ENCODE results near the gene KCTD13.
A peak's percentile ranks its signal among the peaks of the same experiment; 100 is the strongest.
"Not testable (repeated sequence)": the region's sequence is repeated elsewhere in the genome, so short reads cannot be mapped to it uniquely, and the experiment has no call there.

The KCTD13 gene

GRCh38 chr16:29877266-29877961 lies 48.6 kb downstream of the KCTD13 start:
- DNase-seq = no peak

DNA sequence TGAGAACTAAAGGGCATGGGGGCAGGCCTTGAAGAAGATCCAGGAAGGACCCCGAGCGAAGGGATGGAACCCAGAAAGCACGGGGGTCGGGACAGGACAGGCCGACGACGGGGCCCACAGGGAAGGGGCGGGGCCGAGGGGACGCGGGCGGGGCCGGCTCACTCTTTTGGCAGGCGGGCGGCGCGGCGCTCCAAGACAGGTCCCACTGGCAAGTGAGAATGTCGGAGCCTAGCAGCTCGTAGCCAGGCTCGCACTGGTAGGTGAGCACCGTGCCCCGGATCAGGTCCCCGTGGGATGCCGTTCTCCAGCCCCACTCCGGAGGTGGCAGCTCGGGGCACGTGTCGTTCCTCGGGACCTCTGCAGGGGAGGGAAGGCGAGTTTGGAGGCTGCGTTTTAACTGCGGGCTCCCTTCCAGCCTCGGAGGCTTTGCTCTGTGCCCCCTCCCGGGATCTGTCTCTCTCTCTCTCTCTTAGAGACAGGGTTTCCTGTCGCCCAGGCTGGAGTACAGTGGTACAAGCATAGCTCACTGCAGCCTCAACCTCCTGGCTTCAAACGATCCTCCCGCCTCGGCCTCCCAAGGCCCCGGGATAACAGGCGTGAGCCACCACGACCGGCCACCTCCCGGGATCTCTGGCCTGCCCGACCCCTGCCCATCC lies 49.3 kb downstream of the KCTD13 start:
- peak; percentile 30 for DNase-seq

GRCh38 chr16:29876217-29876593 lies 49.8 kb downstream of the KCTD13 start:
- DNase-seq = no peak

GRCh38 chr16:29875206-29875605 lies 50.8 kb downstream of the KCTD13 start:
- no peak for DNase-seq

GRCh38 chr16:29873319-29873718 lies 52.7 kb downstream of the KCTD13 start:
- no peak for DNase-seq

- no peak for DNase-seq
These were observed 54.0 kb downstream of the KCTD13 start for GRCh38 chr16:29871822-29872546.

DNA sequence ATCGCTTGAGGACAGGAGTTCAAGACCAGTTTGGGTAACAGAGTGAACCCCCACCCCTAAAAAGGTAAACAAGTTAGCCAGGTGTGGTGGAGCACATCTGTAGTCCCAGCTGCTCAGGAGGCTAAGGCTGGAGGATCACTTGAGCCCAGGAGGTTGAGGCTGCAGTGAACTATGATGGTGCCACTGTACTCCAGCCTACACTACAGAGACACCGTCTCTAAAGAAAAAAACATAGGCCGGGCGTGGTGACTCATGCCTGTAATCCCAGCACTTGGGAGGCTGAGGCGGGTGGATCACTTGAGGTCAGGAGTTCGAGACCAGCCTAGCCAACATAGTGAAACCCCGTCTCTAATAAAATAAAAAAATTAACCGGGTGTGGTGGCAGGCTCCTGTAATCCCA lies 57.0 kb downstream of the KCTD13 start:
- DNase-seq = not testable (repeated sequence)

DNA sequence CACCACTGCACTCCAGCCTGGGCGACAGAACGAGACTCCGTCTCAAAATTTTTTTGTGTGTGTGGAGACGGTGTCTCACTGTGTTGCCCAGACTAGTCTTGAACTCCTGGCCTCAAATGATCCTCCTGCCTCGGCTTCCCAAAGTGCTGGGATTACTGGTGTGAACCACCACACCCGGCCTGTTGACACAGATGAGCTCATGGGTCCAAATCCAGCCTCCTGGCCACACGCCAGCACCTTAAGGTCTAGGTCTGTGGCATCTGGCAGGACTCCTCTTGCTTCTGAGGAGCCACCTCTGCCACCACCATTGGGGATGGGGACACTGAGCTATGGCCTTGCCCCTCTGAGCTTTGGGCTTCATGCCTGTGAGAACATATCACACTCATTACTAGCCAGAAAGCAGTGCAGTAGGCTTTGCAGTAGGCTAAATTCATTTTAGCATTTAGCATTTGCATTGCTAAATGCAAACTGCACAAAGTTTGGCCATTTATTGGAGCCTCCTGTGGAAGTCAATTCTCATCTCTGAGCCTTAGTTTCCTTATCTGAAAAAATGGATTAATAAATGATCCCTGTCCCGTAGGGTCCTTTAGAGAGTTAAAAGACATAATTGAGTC lies 57.5 kb downstream of the KCTD13 start:
- DNase-seq = no peak

GRCh38 chr16:29864205-29864604 lies 61.8 kb downstream of the KCTD13 start:
- no peak for DNase-seq

- DNase-seq = no peak
These were observed 62.4 kb downstream of the KCTD13 start for GRCh38 chr16:29863669-29863984.

DNA sequence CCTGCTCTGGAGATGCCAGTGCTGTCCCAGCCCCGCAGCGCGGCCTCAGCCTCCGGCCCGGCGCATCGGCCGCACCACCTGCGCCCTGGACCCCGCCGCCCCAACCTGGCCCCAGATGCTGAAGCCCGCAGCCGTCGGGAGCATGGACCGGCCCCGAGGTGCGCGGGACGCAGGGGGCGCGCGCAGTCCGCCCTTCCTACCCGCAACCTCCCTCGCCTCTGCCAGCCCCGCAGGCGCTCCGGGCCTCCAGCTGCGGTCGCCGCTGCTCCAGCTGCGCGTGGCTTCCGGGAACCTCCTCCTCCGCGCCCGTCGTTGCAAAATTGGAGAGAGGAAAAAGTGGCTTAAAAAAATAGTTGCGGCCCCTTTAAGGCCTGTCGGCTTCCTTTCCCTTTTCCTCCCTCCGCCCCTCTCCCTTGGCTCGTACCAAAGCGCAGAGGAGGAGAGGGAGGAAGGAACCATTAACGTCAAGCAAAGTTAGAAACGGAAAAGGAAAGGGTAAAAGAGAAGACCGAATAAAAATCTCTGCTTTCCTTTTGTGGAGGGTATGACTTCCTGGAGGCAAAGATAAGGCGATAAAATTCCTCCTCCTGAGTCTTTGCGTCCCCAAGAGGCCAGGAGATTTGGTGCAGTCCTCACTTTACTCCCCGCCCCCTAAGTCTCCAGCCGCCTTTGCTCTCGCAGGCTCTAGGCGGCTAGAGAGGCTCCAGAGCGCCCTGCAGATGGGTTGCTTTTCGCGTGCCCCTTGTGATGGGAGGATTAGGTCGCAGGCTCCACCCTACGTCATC lies 63.0 kb downstream of the KCTD13 start, which contains the start of gene CDIPT:
CDIPT (minus strand) TSS at position 343 of the 785 bp plus-strand sequence. CDS start 369 bp downstream, outside the sequence.
- DNase-seq = peak; percentile 94

DNA sequence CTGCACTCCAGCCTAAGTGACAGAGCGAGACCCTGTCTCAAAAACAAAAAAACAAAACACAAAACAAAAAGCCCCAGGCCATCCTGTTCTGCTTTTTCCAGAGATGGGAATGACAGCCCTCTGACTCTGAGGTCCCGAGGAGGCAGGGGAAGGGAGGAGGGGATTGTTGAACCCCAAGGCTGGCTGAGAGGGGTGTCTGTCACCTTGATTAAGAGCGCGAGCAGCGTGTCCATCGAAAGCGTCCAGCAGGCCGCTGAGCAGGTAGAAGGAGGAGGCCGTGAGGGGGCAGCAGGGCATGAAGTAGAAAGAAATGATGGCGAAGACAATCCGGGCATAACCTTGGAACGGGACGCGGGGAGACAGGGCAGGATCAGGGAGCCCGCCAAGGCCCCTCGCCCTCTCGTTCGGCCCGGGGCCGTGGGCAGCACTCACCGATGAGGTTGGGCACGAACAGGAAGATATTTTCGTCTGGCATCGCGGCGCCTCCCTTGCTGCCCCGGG lies 63.6 kb downstream of the KCTD13 start:
- DNase-seq = no peak

DNA sequence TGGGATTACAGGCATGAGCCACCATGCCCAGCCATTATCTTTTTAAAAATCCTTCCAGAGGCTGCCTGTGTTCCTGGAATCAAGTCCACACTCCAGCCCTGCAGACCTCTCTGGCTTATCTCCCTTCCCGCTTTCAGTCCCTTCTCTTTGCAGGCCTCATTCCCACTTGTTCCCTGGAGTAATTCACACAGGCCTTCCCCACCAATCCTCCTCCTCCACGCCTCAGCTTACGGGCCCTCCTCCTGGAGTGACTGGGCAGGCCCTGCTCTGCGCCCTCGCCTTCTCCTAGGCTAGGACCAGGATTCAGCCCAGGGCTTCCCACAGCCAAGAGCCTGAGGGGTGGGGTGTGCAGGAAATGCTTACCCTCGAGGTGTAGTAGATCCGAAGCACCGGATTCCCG lies 65.8 kb downstream of the KCTD13 start:
- DNase-seq = no peak

DNA sequence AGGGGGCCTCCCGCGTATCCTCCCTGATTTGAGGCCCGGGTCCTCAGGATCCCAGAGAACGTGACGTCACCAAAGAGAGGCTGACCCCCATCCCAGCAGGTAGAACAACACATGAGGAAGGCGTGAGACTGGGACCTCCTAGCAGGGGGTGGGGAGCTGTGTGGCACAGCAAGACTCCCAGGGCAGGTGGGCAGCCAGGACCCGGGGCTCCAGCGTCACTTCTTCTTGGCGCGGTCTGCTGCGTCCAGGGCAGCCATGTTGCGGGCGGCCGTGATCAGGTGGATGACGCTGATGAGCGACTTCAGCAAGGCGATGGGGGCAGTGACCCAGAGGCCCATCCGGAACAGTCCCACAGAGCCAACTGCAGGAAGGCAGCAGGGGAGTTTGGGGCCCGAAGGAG lies 67.1 kb downstream of the KCTD13 start:
- no peak for DNase-seq

DNA sequence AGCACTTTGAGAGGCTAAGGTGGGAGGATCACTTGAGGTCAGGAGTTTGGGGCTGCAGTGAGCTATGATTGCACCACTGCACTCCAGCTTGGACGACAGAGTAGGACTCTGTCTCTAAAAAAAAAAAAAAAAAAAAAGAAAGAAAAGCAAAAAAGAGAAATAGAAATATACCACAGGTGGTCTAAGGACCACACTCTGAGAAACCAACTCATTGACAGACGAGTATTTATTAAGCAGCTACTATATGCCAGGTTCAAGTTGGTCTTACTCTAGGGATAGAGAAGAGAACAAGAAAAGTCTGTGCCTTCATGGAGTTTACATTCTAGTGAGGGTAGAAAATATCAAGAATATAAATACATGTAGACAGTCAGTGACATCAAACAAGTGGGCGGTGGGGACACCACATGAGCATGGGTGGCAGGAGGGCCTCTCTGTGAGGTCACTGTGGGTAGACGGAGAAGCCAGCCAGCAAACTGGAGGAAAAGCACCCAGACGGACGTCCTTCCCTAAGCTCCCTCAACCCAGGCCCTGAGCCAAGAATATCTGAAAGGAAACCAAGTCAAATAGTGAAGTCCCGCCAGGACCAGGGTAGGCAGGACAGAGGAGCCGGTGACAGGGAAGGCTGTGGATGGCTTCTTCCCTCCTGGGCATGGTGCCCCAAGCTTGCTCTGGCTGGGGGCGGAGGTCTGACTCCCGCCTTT lies 67.7 kb downstream of the KCTD13 start:
- no peak for DNase-seq

DNA sequence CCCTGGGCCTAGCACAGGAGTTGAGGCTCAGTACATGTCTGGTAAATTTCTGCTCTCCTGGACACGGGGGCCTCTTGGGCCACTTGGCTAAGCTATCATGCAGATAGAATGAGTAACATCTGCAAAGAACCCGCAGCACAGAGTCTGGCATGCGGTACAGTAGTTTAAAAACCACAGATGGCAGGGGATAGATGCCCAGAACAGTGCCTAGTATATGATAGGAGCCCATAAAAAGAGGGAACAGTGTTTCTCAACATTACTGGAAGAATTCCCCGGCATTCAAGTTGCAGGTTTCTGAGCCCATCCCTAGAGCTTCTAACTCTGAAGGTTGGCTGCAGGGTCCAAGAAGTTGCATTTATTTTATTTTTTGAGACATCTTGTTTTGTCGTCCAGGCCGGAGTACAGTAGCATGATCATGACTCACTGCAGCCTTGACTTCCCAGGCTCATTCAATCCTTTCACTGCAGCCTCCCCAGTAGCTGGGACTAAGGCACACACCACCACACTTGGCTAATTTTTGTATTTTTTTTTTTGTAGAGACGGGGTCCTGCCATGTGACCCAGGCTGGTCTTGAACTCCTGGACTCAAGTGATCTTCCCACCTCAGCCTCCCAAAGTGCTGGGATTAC lies 68.8 kb downstream of the KCTD13 start:
- no peak for DNase-seq

Data from activated gamma-delta T cell treated with Interleukin-2 at 50 U/mL for 16 hours (primary cell).